Trophoblast cell (in vitro differentiated cells and primary cell): ENCODE results near the gene NR1I2.

Experiments used
- DNase-seq, 2 donors: peaks; one replicate each; pipeline ENCODE4 v3.0.0-alpha.2; 2016
- H2AFZ ChIP-seq: 2 replicates; pipeline ENCODE4 v1.6.1; 2013; ENCODE audit warnings: low read length, moderate library complexity, mild to moderate bottlenecking; ENCODE audit not compliant: insufficient read depth, poor library complexity
- H2AK5ac ChIP-seq: 2 replicates; pipeline ENCODE4 v1.6.1; 2013; ENCODE audit warnings: mild to moderate bottlenecking, low read length
- H2BK120ac ChIP-seq: 2 replicates; pipeline ENCODE4 v1.6.1; 2013; ENCODE audit warnings: low read length, mild to moderate bottlenecking, moderate library complexity; ENCODE audit not compliant: insufficient read depth, poor library complexity
- H2BK12ac ChIP-seq: 2 replicates; pipeline ENCODE4 v1.6.1; 2013; ENCODE audit warnings: mild to moderate bottlenecking, low read length, moderate library complexity
- H2BK5ac ChIP-seq: 2 replicates; pipeline ENCODE4 v1.6.1; 2013; ENCODE audit warnings: low read length, low read depth, moderate library complexity, mild to moderate bottlenecking; ENCODE audit not compliant: poor library complexity
- H3K14ac ChIP-seq: 2 replicates; pipeline ENCODE4 v1.6.1; 2013; ENCODE audit warnings: mild to moderate bottlenecking, low read length
- H3K18ac ChIP-seq: 2 replicates; pipeline ENCODE4 v1.6.1; 2013; ENCODE audit warnings: mild to moderate bottlenecking, low read length
- H3K23ac ChIP-seq: 2 replicates; pipeline ENCODE4 v1.6.1; 2013; ENCODE audit warnings: low read length
- H3K27ac ChIP-seq: 2 replicates; pipeline ENCODE4 v1.5.1; 2013; ENCODE audit warnings: low read depth, mild to moderate bottlenecking, inconsistent platforms, low read length, moderate library complexity
- H3K27me3 ChIP-seq: 2 replicates; pipeline ENCODE4 v1.6.1; 2013; ENCODE audit warnings: inconsistent platforms, mild to moderate bottlenecking, low read length, moderate library complexity; ENCODE audit not compliant: insufficient read depth
- H3K36me3 ChIP-seq, 2 experiments: 1 replicate in 1 of 2; 2 replicates in 1 of 2; pipeline ENCODE4 v1.6.1; 2013; ENCODE audit warnings: low read length in 2 of 2, mild to moderate bottlenecking in 2 of 2, moderate library complexity in 1 of 2; ENCODE audit not compliant: insufficient read depth in 2 of 2, control insufficient read depth in 1 of 2
- H3K4ac ChIP-seq: 2 replicates; pipeline ENCODE4 v1.6.1; 2013; ENCODE audit warnings: low read depth, mild to moderate bottlenecking, low read length, moderate library complexity
- H3K4me1 ChIP-seq, 2 experiments: 1 replicate in 1 of 2; 2 replicates in 1 of 2; pipeline ENCODE4 v1.6.1; 2013; ENCODE audit warnings: low read length in 2 of 2, mild to moderate bottlenecking in 2 of 2, moderate library complexity in 1 of 2; ENCODE audit not compliant: insufficient read depth in 2 of 2, control insufficient read depth in 1 of 2
- H3K4me2 ChIP-seq: 2 replicates; pipeline ENCODE4 v1.6.1; 2013; ENCODE audit warnings: inconsistent platforms, mild to moderate bottlenecking, low read length, moderate library complexity
- H3K4me3 ChIP-seq: 2 replicates; pipeline ENCODE4 v1.5.1; 2013; ENCODE audit warnings: mild to moderate bottlenecking, low read depth, low read length, inconsistent platforms
- H3K79me1 ChIP-seq: one replicate; pipeline ENCODE4 v1.6.1; 2013; ENCODE audit warnings: low read length
- H3K79me2 ChIP-seq: 2 replicates; pipeline ENCODE4 v1.6.1; 2013; ENCODE audit warnings: low read length, mild to moderate bottlenecking; ENCODE audit not compliant: control insufficient read depth, insufficient read depth, poor library complexity
- H3K9ac ChIP-seq: 2 replicates; pipeline ENCODE4 v1.6.1; 2013; ENCODE audit warnings: mild to moderate bottlenecking, low read length
- H3K9me3 ChIP-seq: 2 replicates; pipeline ENCODE4 v1.6.1; 2013; ENCODE audit warnings: low read depth, mild to moderate bottlenecking, control low read depth, inconsistent platforms, low read length; ENCODE audit not compliant: insufficient read depth
- H4K12ac ChIP-seq: 2 replicates; pipeline ENCODE4 v1.6.1; 2013; ENCODE audit warnings: low read depth, mild to moderate bottlenecking, low read length, moderate library complexity
- H4K8ac ChIP-seq: 2 replicates; pipeline ENCODE4 v1.6.1; 2013; ENCODE audit warnings: low read depth, mild to moderate bottlenecking, low read length, moderate library complexity
- H4K91ac ChIP-seq: one replicate; pipeline ENCODE4 v1.6.1; 2013; ENCODE audit warnings: low read depth, mild to moderate bottlenecking, low read length, moderate library complexity
- WGBS: extraction: QIAGEN DNeasy Blood & Tissue Kit; methylation state at CpG from one replicate; pipeline ENCODE4 v1.1.7; 2013; ENCODE audit warnings: missing lambda C conversion rate; ENCODE audit not compliant: insufficient read length, insufficient coverage; ENCODE audit errors: extremely low coverage; 5-methylcytosine and 5-hydroxymethylcytosine counted together

NR1I2 gene

DNA sequence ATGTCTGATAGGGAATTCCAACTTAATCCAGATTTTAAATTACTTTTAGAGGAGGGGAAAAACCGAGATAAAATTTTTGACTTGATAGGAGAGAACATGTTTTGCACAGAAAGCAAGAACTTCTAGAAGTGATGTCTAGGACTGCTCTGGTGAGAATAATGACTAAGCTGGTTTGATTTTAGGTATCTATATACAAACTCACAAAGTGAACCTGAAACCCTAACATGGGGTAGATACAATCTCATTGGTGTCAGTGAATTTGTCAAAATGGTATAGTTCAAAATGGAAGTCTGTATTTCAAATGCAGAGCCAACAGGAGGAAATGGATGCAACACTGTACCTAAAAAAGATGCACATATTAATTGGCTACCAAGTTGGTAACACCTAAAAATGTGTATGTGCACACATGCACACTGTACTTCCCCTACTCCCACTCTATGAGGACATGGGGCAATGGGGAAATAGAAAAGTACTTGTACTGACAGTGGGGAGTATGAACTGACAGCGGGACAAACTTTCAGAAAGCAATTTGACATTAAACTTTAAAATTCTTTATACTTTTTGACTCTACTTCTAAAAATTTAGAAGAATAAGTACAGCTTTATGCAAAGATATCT, 53.0 kb downstream of the NR1I2 start:
- H3K36me3 ChIP-seq = peaks cover 2 to 5% of the 10 kb centered on the region in 2 experiments
- H3K79me1 ChIP-seq = peaks cover 2% of the 10 kb centered on the region
- H3K9me3 ChIP-seq = no peaks in the 10 kb centered on the region
- H3K4me3 ChIP-seq = no peak overlapping the region
- H3K4me2 ChIP-seq = no peak overlapping the region
- H4K12ac ChIP-seq = no peak overlapping the region
- H2BK120ac ChIP-seq = no peak overlapping the region
- no peak overlapping the region for H3K18ac ChIP-seq
- no CpG with 5 or more reads among the region's 2 CpGs for WGBS
- H3K9ac ChIP-seq = no peak overlapping the region
- no peak overlapping the region for H2AFZ ChIP-seq
- no peak overlapping the region for H4K91ac ChIP-seq
- H3K79me2 ChIP-seq = no peaks in the 10 kb centered on the region
- H3K4me1 ChIP-seq = peaks cover 2 to 5% of the 10 kb centered on the region in 2 experiments
- H3K27me3 ChIP-seq = no peaks in the 10 kb centered on the region
- no peak overlapping the region for H3K14ac ChIP-seq
- no peak for DNase-seq
- H2AK5ac ChIP-seq = no peak overlapping the region
- no peak overlapping the region for H2BK5ac ChIP-seq
- no peak overlapping the region for H4K8ac ChIP-seq
- H2BK12ac ChIP-seq = no peak overlapping the region
- no peak overlapping the region for H3K27ac ChIP-seq
- no peak overlapping the region for H3K4ac ChIP-seq
- no peak overlapping the region for H3K23ac ChIP-seq

DNA sequence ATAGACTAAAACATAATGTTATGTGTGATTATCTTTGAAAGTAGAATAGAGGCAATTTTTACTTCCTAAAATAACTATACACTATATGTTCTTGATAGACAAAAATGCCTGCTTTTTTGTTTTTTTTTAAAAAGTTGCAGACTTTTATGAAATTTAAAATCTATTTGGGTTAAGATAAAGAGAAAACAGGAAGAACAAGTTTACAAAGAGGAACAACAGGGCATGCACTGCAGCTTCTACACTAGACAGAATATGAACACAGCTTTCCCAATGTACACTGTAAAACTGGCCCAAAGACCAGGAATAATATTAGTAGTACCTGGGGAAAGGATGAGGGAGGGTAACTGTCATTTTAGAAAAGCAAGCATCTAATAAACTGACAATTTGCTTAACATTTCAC, 53.7 kb downstream of the NR1I2 start:
- peaks cover 2% of the 10 kb centered on the region for H3K79me1 ChIP-seq
- no peak overlapping the region for H3K4me3 ChIP-seq
- no peak overlapping the region for H4K12ac ChIP-seq
- DNase-seq = no peak
- H3K79me2 ChIP-seq = no peaks in the 10 kb centered on the region
- H2BK120ac ChIP-seq = no peak overlapping the region
- H2BK12ac ChIP-seq = no peak overlapping the region
- no peak overlapping the region for H4K91ac ChIP-seq
- H4K8ac ChIP-seq = no peak overlapping the region
- H3K23ac ChIP-seq = no peak overlapping the region
- no peak overlapping the region for H3K14ac ChIP-seq
- H3K9me3 ChIP-seq = no peaks in the 10 kb centered on the region
- H2BK5ac ChIP-seq = no peak overlapping the region
- H3K27me3 ChIP-seq = no peaks in the 10 kb centered on the region
- H3K18ac ChIP-seq = no peak overlapping the region
- H3K4me2 ChIP-seq = no peak overlapping the region
- peaks cover 2 to 5% of the 10 kb centered on the region in 2 experiments for H3K4me1 ChIP-seq
- H3K9ac ChIP-seq = no peak overlapping the region
- no peak overlapping the region for H3K27ac ChIP-seq
- no peak overlapping the region for H2AFZ ChIP-seq
- peaks cover 2 to 6% of the 10 kb centered on the region in 2 experiments for H3K36me3 ChIP-seq
- H3K4ac ChIP-seq = no peak overlapping the region
- H2AK5ac ChIP-seq = no peak overlapping the region

DNA sequence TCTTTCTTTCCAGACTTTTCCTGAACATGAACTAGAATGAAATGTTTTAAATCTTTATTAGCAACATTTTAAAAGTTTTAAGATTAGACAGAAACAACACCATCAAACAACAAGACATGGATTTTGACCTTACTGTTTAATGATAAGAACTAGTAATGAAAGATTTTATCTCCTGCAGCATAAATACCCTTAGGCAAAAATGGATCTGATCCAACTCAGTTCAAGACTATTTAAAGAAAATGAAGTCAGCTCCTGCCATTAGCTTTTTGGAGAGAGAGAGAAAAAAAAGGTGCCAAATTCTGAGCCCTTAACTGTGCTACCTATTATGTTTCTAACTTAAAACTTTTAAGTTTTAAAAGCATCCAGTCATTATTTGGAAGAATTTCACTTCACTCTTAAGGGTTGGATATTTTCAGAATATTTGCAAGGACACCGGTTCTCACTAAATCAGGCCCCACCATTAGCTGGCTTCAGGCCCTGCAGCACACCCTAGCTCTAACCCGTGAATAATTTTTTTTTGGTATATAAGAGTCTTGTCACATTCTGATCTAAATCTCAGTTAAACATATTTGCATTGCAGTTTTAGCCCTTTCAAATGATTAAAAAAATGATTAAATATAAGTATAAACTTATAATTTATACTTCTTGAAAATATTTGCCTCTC, 60.0 kb downstream of the NR1I2 start:
- Histone ChIP-seq H4K8ac (no peak overlapping the region), H3K4me3 (no peak overlapping the region), H2BK120ac (no peak overlapping the region), H2BK12ac (no peak overlapping the region), H3K4me2 (no peak overlapping the region), H3K27ac (no peak overlapping the region), H3K9ac (no peak overlapping the region), H3K79me2 (no peaks in the 10 kb centered on the region), H2AK5ac (no peak overlapping the region), H4K91ac (no peak overlapping the region), H3K36me3 (peaks cover 4 to 6% of the 10 kb centered on the region in 2 experiments), H2BK5ac (no peak overlapping the region), H3K14ac (no peak overlapping the region), H3K9me3 (no peaks in the 10 kb centered on the region), H4K12ac (no peak overlapping the region), H3K27me3 (no peaks in the 10 kb centered on the region), H3K4me1 (no peaks in the 10 kb centered on the region), H2AFZ (no peak overlapping the region), H3K18ac (no peak overlapping the region), H3K4ac (no peak overlapping the region), H3K79me1 (no peaks in the 10 kb centered on the region), H3K23ac (no peak overlapping the region)
- WGBS = no CpG with 5 or more reads among the region's 2 CpGs
- no peak for DNase-seq

DNA sequence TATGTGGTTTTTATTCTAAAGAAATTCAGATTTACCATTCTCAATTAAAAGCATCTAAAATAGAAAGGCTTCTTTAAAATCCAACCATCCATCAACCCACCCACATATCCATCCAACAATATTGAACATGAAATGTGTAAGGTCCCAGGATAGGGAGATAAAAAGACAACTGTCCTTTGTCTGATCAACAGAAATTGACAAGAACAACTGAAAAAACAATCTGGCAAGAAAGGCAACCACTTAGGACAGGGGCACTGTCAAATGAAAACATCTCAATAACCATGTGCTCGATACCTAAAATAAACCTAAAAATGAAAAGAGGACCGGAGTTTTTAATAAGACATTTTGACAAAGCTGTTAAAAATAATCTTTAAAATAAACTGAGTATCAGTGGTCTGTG, 67.2 kb downstream of the NR1I2 start:
- DNase-seq = no peak
- H2BK120ac ChIP-seq = no peak overlapping the region
- H3K79me2 ChIP-seq = no peaks in the 10 kb centered on the region
- H3K4me1 ChIP-seq = no peaks in the 10 kb centered on the region
- H3K4ac ChIP-seq = no peak overlapping the region
- H3K18ac ChIP-seq = no peak overlapping the region
- H4K12ac ChIP-seq = no peak overlapping the region
- no peaks in the 10 kb centered on the region for H3K27me3 ChIP-seq
- no peak overlapping the region for H3K4me3 ChIP-seq
- H3K14ac ChIP-seq = no peak overlapping the region
- WGBS = no CpG with 5 or more reads among the region's 2 CpGs
- H3K79me1 ChIP-seq = no peaks in the 10 kb centered on the region
- no peak overlapping the region for H2AFZ ChIP-seq
- H2BK5ac ChIP-seq = no peak overlapping the region
- no peak overlapping the region for H3K23ac ChIP-seq
- no peak overlapping the region for H2BK12ac ChIP-seq
- no peak overlapping the region for H3K27ac ChIP-seq
- H4K91ac ChIP-seq = no peak overlapping the region
- no peak overlapping the region for H3K9ac ChIP-seq
- no peaks in the 10 kb centered on the region for H3K9me3 ChIP-seq
- H3K36me3 ChIP-seq = peaks cover 0 to 2% of the 10 kb centered on the region in 2 experiments
- H4K8ac ChIP-seq = no peak overlapping the region
- H2AK5ac ChIP-seq = no peak overlapping the region
- H3K4me2 ChIP-seq = no peak overlapping the region
